Measurements from ENCODE around the gene ITGB1.

- TF ChIP-seq CTCF (IDR thresholded peaks at IDR 0.05), result no peak
- no peak for TF ChIP-seq POLR2A (IDR thresholded peaks at IDR 0.05)
Measured at GRCh38 chr10:32851301-32851700, 106.7 kb downstream of the ITGB1 start.
